ENCODE data around the gene DTD1.

DTD1 gene, protein sequence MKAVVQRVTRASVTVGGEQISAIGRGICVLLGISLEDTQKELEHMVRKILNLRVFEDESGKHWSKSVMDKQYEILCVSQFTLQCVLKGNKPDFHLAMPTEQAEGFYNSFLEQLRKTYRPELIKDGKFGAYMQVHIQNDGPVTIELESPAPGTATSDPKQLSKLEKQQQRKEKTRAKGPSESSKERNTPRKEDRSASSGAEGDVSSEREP

DNA sequence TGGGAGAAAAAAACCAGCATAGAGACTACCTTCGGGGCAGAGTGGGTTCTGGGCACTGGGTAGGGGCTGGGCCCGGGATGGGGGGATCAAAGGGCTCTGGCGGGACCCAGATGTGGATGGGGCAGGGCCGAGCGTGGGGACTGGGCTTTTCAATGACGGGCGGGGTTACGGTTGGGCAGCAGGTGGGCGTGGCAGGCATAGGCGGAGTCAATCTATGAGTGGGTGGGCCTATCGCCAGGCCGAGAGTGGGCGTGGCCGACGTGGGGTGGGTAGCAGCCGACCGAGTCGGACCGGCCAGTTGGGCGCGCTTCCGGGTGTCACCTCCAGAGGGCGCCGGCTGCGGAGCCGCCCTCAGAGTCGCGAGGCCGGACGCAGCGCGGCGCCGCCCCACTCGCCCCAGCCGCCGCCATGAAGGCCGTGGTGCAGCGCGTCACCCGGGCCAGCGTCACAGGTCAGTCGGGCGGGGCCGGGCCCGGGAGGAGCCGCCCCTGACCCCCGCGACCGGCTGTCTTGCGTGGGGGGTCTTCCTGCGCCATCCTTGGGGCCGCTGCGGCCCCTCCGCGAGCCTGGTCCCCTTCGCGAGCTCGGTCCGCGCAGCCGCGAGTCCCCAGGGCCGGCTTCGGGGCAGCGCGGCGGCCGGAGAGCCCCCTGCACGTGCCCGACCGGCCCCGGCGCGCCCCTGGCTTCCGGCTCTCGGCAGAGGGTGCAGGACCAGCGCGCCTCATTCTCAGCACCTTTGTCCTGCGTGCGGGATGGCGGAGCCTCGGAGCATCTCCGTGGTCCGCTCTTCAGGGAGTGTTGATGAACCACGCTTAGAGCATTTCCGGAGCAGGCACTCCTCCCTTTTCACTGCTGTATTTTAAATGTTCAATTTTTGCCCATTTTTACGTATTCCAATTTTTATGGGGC is at the start of gene DTD1:
Gene DTD1, plus strand, starts transcription at position 390 of the 909 bp plus-strand sequence. Its CDS starts 19 bp downstream, at position 409.
- DNase-seq (ENCODE audit: low read depth): peak; percentile 78

DNA sequence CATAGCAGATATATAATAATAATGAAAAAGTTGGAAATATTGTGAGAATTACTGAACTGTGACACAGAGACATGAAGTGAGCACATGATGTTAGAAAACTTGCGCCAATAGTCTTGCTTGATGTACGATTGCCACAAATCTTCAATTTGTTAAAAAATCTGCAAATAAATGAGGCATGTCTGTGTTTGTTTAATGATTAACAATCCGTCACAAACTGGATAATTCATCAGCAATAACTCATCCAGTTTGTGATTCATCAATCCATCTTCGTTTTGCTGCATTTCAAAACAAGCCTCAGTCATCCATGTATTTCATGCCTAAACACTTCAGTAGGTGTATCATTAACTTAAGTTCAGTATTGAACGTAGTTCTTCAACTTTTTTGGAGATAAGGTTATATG is 46.1 kb upstream of the DTD1 start:
- no peak for DNase-seq (ENCODE audit: low read depth)

DNA sequence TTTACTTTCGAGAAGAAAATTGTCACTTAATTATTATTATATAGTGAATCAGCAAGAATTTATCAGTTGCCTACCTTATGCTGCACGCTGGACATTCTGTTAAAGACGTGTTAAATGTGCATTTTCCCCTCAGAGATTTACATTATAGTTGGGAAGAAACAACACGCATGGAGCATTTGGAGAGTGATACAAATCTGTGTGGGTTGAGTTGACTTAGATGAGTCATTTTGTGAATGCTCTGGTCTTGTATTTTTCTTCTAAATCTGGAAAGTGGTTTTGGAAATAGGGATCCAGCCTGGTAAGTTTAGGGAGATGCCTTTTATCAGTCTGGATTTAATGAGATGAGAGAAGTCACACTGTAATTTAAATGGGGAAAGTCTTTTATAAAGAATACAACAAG is 44.6 kb upstream of the DTD1 start:
- DNase-seq (ENCODE audit: low read depth): no peak

DNA sequence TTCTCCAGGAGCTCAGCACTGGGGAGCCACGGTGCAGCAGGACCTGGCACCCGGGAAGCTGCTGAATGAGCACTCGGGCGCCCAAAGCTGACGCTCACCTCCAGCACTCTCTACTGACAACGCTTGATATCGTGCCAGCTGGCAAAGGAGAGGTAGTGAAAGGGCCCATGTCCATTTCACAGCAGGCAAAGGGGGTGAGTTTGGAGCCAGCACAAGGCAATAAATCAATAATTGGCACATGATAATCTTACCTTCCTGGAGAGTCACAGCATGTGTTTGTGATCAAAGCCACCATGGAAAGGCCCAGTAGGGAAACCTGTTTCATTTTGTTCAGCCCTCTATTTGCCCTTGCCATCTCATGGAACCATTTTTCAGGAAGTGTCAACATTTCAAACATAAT is 43.9 kb upstream of the DTD1 start:
- DNase-seq (ENCODE audit: low read depth): no peak

DNA sequence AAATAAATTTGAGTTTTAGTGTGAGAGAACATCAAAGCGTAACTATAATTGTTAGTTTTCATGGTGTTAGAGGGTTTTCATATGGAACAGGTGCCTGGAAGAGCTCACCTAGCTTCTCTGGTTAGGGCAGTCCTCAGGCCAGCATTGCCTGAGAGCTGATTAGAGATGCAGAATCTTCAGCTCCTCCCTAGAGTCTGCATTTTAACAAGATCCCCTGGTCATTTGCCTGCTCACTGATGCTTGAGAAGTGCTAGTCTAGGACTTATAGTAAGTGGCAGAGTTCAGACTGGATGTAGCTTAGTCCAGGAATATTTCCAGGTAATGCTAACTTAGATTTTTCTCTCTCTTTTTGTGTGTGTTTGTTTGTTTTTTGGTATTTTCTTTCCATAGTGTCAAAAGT is 42.3 kb upstream of the DTD1 start:
- DNase-seq (ENCODE audit: low read depth): no peak

DNA sequence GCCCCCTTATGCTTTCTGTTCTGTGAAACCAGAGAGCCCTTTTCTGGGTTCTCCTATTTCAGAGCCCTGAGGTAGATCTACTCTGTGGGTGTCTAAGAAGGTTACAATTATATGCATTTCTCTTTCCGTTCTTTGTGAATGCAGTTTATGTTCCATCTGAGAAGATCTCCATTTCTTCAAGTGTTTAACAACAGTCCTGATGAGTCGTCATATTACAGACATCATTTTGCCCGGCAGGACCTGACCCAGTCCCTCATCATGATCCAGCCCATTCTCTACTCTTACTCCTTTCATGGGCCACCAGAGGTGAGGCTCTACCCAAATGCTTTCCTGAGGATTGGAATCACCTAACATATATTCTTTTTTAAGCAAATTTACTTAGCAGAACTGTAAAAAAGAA is 39.4 kb upstream of the DTD1 start:
- DNase-seq (ENCODE audit: low read depth): no peak

DNA sequence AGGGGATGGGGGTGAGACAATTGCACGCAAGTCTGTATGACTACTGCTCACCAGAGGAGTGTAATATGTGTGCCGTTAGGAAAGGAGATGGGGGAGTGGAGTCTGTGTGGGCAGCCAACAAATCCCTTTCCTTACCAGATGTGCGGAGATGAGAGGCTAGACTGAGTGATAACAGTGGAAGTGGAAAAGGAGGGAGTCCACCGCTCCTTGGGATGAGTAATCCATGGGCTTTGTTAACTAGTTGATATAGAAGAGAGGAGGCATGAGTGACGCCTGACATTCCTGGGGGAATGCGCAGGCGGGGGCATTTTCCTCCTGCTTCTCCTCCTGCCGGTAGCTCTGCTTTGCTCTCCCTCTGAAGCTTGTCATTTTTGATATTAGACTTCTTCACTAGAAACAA is 34.1 kb upstream of the DTD1 start:
- DNase-seq (ENCODE audit: low read depth): no peak

DNA sequence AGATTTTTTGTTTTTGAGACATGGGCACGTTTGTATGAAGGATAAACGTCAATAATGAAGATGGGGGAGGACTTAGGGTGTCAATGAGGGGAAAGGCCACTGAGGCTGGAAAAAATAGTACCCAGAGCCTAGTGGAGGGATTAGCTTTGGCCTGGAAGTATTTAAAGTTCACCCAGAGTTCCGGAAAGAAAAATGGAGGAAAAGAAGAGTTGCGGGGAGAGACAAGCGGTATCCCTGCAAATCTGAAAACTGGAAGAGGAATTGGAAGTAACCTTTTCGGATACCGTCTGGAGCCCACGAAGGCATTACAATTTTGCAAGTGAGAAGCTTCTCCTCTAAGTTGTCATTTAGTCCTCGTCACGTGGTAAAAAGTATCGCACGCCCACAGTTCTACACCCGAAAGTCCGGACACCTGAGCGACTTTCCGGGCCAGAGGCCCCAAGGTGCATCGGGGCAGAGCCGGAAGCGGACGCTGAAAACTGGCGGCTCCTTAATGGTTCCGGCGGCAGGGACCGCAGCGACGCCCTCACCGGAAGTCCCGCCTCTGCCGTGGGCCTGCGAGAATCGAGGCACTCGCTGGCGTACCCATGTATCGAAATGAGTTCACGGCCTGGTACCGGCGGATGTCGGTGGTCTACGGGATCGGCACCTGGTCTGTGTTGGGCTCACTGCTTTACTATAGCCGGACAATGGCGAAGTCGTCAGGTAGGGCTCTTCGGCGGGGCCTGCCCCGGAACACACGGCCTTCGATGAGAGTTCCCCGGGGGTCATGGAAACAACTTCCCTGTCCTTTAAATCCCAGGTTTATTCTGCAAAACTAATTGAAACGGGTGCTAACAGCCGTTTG is 20.7 kb upstream of the DTD1 start, which contains the start of gene SMIM26:
Gene SMIM26, plus strand, starts transcription at position 541 of the 847 bp plus-strand sequence. Its CDS starts 47 bp downstream, at position 588.
- DNase-seq (ENCODE audit: low read depth): peak; percentile 89

DNA sequence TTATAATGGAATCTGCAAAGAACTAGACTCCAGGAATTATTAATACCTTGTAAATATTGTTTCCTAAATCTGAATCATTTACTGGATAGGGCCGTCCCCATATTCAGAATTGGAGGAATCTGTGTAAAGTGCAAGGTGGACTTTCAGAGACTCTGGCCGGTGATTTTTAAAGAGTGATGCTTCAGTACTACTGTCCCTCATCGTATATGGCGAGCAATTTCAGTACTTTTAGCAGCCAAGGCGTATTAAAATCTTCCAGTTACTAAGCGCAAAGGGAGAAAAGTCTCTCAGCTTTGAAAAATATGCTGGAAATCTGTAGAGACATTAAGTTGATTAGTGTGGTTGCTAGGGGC is 20.1 kb upstream of the DTD1 start:
- DNase-seq (ENCODE audit: low read depth): peak; percentile 16

DNA sequence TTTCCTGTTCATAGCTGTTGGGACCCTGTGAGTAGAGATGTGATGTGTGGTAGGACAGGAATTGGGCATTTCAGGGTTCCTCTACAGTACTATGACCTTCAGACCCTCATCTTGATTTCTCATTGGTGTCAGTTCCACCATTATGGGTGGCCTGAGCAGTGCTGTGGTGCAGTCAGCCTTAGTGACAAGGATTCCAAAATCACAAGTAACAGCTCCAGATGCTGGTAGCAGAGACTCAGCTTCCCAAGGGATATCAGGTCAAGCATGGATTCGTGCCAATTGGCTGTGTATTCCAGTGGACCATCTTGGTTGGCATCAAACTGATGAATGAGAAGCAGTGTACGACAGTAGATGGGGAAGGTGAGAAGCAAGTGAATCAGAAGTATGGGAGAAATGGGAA is 16.8 kb upstream of the DTD1 start:
- DNase-seq (ENCODE audit: low read depth): no peak

DNA sequence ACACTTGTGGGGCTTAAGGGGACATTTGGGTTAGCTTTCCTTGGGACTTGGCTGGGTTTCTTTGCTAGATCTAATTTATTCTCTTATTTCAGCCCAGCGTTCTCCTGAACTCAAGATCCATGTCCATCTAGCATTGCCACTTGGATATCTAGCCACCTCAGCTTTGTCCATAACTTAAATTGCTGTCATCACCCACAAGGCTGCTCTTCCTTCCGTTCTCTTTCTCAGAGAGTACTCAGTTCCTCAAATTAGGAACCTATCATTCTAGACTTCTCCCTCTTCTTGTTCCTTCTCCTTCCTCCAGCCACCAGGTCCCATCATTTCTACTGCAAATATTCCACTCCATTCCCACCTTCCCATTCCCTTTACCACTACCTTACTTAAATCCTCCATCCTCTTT is 16.3 kb upstream of the DTD1 start:
- no peak for DNase-seq (ENCODE audit: low read depth)

DNA sequence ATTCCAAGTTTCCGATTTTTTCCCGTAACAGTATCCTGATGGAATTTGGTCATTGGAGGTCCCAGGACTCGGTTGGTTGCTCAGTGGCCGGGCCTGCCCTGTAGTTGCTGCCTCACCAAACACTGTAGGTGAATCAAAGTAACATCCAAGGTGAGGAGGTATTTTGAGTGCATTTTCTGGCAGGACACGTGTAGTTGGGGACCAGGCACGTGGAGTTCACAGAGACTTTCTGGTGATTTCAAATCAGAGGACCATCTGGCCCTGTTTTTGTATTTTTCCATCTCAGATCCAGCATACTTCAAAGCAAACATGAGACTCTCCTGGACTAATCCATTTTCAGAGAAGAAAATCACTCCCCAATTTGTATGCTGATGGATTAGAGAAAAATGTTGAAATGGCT is 9.9 kb upstream of the DTD1 start:
- DNase-seq (ENCODE audit: low read depth): no peak

DNA sequence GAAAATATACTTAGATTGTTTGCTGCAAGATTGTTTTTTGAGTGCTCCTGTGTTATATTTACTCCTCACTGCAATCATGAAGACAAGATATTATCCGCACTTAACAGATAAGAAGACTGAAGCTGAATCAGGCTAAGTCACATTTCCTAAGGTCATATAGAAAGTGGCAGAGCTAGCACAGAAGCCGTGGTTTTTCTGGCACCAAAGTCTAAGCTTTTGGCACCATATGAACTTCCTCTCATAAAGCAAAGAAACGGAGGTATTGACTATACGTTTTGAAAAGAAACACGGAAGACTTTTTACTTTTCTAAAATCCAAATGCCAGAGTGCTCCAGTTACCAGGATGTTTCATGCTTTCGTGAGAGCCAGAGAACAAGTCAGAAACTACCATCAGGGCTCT is 9.3 kb upstream of the DTD1 start:
- no peak for DNase-seq (ENCODE audit: low read depth)

DNA sequence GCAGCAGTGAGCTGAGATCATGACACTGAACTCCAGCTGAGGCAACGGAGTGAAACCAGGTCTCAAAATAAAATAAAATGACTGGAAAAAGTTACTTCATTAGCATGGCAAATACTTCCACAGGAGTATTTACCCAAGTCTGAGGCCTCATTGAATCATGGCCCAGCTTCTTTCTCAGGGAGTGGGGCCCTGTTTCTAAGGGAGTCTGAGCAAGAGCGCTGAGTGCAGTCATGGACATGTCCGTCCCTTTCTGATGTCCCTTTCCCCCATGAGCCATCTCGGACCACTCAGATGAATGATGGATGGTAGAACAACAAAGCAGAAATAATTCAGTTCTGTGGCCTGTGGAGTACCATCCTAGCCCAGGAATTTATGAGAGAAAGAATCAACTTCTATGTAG is 7.8 kb upstream of the DTD1 start:
- DNase-seq (ENCODE audit: low read depth): no peak

DNA sequence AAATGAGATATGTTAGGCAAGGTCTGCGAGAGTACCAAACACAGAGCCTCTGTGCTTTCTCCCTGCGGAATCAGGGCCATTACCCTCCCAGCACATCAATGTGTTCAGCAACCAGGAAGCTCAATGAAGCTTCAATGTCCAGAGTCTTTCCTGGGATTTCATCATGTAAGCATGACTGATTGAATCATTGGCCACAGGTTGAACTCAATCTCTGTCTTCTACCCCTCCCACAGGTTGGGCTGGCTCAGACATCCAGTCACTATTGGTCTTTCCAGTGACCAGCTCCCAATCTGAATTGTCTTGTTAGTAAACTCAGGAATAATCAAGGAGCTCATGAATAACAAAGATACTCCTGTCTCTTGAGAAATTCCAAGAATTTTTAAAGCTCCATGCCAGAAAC is 2.7 kb upstream of the DTD1 start:
- DNase-seq (ENCODE audit: low read depth): peak; percentile 47

DNA sequence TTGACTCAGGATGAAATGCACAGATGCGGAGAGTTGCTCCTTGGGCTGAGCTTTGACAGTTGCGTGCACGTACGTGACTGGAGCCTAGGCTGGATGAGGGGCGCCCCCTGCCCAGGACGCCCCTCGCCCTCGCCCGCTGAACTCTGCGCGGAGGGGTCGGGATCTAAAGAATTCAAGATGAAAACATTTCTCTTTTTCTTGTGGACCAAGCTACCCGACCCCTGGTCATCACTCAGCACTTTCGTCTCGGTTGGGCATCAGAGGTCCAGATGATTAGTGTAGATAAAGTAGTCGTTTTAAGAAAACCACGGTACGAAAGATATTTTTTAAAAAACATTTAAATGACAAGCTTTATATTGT is 700 bp downstream of the DTD1 start:
- no peak for DNase-seq (ENCODE audit: low read depth)

DNA sequence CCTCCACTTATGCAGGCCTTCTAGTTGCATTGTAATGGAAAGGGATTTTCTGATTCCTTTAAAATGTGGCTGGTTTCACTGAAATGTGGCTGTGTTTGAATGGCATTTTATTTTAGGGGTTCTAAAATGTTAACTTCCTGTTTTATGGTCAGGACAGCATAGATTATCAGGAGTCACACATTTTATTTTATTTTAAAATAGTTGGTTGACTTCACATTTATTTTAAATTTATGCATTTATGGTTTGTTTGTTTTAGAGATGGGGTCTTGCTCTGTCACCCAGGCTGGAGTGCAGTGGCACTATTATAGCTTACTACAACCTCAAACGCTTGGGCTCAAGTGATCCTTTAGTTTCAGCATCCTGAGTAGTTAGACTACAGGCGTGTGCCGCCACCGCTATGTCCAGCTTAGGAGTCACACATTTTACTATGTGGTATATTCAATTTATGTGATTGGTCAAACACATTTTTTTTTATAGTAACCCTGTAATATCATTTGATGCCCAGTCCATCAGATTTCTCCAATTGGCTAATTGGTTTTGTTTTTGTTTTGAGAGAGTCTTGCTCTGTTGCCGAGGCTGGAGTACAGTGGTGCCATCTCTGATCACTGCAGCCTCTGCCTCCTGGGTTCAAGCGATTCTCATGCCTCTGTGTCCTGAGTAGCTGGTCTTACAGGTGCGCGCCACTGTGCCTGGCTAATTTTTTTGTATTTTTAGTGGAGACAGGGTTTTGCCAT is 2.3 kb downstream of the DTD1 start:
- peak; percentile 8 for DNase-seq (ENCODE audit: low read depth)

DNA sequence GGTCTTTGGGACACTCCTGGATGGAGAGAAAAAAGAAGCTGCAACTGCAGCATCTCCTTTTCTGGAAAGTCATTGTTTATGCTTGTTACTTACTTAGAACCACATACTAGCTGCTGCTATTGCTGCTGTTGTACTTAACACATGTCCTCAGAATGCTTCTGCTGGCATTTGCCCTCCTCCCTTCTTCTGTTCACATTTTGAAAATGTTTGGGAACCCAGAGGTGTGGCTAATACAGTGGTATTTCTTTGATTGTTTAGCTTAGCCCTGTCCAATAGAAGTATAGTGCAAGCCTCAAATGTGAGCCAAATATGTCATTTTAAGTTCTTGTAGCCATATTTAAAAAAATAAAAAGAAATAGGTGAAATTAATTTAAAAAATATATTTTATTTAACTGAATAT is 8.4 kb downstream of the DTD1 start:
- no peak for DNase-seq (ENCODE audit: low read depth)

DNA sequence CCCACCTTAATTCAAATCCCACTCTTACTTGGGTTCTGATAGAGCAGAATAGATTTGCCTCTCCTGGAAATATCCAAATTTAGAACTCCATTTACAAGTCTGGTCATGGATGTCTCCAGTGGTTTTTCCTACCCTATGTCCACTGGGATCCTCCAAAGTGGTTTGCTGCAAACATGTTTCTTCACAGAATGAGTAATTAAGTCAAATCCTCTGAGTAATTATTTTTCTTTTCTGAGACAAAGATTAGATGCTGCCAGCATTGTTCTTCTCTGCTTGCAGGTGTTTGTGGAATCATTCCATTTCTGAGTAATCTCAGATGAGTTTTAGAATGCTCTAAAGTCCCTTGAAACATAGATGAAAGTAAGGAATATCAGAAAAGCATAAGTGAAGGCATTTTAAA is 21.9 kb downstream of the DTD1 start:
- no peak for DNase-seq (ENCODE audit: low read depth)

DNA sequence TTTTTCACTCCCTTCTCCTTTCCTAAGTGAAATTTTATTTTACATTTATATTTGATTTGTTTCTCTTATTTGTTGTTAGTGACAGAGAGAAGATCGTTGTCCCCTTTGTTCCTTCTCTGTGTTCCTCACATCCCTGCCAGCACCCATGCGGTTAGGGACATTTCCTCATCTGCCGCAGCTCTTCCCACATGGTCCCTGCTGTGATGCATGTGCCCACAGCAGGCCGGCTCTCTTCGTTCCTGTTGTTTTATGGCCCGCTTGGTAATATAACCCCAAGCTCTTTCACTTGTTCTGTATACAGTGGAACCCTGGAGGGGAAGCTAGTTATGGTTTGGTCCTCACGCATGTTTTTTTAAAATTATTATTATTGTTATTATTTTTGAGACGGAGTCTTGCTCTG is 23.6 kb downstream of the DTD1 start:
- DNase-seq (ENCODE audit: low read depth): no peak

DNA sequence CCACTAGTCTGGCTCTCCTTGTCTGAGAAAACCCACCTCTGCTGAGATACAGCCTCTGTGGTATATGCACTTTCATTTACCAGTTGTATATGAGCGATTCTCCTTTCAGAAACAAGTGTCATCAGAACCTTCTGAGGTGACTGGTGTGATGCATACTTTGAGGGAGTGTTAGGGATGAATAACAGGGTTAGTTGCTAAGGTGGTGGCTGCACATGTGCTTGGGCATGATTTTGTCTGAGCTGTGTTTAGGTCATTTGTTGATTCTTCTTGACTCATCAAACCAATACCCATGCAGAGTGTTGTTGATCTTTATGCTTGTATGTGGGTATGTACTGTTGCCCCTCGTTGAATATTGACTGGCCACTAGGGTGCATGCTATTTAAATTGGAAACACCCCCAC is 25.7 kb downstream of the DTD1 start:
- no peak for DNase-seq (ENCODE audit: low read depth)

DNA sequence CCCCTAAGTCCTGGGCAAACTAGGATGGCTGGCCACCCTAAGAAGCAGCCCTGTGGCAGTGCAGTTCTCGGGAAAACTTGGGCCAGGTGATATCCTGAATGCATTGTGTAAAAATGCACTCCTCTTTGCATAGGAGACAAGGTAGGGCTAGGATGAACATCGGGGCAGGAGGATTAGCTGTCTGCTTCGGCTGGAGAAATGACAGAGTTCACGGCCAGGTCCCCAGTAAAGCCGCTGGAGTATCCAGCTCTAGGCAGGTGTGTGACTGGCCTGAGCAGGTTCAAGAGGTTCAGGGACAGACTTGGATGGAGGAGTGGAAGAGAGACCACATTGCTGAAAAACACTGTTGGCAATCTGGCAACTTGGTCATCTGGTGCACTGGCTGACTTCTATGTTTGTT is 26.4 kb downstream of the DTD1 start:
- DNase-seq (ENCODE audit: low read depth): no peak

All from amniotic epithelial cell (primary cell).